GM21737 (cell line): Measurements from ENCODE around the gene SYTL2.
A peak's percentile ranks its signal among the peaks of the same experiment; 100 is the strongest.
"Not testable (repeated sequence)": the region's sequence is repeated elsewhere in the genome, so short reads cannot be mapped to it uniquely, and the experiment has no call there.

Experiments used
- ATAC-seq: cut with Tn5 transposase; IDR thresholded peaks from one replicate; pipeline ENCODE4 v1.9.1; 2021; ENCODE audit warnings: mild to moderate bottlenecking, moderate library complexity; ENCODE audit not compliant: unreplicated experiment

SYTL2 gene

DNA sequence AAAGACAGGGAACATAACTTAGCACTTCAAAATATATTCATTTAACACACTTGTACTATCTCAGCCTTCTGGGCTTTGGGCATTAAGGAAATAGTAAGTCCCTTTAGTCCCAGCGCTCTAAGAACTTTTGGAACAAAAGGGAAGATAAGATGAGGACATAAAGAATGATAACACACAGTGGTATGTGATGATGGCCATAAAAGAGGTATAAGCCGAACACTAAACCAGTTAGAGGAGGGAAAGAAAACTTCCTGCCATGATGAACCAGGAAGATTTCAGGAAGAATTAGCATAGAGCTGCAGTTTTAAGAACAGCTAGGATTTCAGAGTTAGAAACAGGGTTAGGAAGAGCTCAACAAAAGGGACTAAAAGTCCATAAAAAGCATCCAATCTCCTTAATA, 11.8 kb downstream of the SYTL2 start:
- ATAC-seq = no peak

DNA sequence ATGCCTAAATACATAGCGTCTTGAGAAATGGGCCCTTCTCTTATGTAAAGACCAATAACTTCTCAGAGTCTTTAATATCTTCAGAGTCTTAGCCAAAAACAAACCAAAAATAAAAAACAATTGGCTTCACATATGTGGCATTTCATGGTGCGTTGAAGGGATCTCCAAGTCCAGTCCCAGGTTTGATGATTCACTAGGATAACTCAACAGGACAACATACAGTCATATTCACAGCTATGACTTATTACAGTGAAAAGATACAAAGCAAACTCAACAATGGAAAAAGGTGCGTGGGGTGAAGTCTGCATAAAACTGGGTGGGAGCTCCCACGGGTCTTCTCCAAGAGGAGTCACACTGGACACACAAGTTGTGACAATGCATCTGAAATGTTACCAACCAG, 12.6 kb downstream of the SYTL2 start:
- no peak for ATAC-seq

DNA sequence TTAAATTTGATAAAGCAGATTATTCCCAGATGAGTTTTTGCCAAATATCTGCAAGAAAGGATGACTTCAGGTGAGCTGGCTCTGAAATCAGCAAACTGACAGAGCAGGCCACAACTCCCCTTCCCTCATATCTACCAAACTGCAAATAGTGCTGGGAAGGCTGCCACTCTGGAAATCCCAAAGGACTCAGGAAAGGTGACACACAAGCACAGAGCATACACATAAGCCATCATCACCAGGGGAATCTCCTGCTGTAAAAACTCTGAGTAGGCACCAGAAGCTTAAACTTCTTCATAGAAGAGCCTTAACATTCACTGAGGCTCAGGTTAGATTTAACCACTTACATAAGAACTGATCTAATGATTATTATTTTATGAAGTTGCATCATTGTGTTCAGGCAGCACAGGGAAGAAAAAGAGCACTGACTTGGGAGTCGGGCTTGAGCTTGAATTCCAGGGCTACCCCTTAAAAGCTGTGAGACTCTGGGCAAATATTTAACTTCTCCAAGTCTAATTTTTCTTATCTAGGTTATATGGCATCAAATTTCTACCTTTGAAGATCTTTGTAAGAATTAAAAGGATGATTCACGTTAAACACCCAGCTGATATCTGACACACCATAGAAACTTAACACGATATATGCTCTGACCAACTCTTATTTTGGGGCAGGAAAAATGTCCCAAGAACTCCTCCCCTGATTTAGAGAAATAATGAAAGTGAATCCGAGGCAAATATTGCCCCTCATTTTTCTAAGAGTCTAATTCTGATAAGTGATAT, 15.0 kb downstream of the SYTL2 start:
- ATAC-seq = no peak

DNA sequence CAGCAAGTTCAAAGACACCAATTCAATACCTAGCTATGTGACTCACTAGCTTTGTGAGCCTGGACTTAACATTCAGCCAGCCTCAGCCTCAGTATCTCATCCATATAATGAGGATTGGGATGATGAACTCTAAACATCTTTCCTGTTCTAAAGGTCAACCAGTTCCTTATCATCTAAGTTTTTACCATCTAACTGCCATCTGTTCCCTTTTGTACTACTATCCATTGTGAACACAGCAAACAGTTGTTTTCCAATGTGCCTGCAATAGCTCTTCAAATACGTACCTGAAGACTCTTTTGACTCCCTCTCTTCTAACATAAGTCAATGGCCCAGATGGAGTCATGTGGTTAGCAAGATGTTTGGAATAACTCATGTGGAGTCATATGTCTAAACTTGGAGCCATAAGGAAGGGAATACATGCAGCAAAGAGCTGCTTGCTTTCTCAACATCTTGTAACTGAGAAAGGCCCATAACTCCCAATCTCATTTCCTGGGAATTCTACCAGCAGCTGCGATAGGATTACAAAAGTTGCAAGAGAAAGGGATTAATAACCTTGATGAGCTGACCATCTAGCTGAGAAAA, 19.4 kb downstream of the SYTL2 start:
- ATAC-seq = no peak

DNA sequence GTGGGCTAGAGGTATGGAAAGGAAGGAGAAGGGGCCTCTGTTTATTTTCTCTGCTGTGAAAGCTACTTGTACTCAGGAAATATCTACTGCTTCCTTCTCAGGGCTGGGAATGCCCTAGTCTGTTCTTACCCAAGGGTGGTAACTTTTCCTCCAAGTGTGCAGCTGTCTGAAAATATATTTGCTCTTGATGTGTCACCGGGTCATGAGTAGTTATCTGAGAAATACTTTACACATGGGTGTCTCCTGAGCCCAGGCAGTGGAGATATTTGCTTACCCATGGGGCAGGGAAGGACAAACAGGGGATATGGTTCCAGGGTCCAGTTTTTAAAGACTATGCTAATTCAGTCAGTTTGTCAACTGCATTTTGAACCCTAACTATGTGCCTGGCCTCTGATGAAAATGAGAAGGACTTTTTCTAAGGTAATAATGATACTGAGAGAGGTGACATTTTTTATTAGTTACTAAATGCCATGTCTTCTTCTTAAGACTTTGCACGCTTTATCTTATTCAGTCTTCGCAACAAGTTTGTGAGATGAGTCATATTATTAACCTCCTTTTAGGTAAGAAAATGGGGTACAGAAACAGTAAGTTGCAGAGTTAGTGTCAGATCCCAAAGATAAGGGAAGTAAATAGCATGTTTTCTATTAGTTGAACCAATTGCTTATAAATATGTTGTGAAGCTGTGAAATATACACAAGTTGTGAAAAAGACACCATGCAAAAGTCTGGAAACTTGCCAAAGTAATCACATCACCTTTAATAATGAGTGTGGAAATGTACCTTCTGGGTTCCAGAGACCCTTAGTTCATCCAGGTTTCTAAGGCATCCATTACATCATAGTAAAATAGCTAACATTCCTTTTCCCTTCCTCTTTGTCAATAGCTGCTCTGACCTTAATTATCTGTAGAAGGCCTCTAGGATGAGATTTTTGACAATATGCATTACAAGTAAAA, 22.9 kb downstream of the SYTL2 start:
- no peak for ATAC-seq

DNA sequence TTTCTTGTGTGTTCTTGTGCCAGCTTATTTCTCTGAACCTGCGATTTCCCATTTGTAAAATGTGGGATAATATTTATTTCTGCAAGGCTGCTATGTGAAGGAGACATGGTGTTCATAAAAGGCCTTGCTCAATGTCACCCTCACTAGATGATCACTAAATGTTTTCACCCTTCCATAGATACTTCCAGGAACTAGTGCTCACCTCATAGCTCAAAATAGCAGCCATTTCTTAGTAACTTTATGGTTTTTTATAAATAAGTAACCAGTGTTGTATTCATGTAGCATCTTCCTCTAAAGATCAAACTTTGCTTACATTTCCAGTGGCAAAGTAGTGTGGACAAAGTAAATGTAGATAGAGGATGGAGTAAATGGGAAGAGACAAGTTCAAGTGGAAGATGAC, 23.8 kb downstream of the SYTL2 start:
- peak; percentile 52 for ATAC-seq

DNA sequence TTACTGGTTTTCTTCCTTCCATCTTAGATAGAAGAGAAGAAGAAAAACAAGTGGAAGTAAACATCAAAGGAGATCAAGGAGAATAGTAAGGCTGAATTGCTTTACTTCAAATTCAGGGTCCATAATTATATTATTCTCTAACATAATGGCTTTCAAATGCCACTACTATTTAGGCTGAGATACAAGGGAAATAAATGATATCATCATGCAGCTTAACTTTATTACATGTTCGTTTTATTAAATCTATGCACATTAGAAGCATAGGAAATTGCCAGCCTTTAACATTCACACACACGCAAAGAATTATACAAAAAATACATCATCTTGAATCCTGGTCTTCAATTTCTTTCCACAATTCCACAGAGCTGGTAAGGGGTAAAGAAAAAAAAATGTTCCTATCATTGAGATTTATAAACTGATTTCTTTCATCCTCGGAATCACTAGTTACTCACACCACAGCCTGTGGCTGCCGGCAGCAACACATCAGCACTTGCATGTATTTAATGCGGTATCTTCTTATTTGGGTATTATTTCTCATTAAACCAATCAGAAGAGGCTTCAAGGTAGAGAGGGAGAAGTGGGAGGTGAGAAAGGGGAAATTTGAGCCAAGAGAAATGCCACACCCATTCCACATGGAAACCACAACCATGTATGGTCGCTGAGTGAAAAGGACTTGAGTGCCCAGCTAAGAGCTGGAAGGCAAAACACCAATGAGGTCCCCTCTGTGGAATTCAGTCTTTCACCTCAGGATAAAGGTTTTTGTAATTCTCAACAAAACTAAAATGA, 26.3 kb downstream of the SYTL2 start:
- ATAC-seq = no peak

DNA sequence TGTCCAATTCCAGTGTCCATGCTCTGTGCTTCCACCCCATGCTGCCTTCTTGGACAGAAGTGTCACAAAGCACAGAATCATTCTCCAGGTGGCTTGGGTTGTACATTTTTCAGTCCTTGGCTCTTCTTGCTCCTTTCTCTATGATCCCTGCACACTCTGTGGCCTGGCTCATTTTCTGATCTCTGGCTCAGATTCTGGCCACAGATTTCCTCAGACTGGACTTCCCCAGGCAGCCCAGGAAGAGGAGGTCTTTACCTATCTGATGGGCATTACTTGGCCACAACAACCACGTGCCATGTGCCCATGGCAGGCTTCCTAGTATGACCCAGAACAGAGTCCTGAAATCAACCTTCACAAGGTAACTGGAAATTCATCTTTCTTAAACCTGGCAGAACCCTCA, 27.2 kb downstream of the SYTL2 start:
- no peak for ATAC-seq

DNA sequence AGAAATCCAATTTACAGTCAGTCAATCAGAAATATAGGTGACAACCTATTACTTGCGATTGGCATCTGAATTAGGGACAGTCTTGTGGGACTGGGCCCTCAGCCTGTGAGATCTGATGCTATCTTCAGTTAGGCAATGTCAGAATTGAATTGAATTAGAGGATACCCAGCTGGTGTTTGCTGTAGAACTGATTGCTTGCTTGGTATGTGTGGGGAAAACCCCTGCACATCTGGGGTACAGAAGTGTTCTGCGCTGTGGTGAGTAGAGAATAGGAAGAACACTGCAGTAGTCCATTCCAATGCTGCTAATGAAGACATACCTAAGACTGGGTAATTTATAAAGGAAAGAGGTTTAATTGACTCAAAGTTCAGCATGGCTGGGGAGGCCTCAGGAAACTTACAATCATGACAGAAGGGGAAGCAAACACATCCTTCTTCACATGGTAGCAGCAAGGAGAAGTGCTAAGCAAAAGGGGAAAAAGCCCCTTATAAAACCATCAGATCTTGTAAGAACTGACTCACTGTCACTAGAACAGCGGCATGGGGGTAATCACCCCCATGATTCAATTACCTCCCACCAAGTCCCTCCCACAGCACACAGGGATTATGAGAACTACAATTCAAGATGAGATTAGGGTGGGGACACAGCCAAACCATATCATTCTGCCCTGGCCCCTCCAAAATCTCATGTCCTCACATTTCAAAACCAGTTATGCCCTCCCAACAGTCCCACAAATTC, 30.0 kb downstream of the SYTL2 start:
- not testable (repeated sequence) for ATAC-seq

DNA sequence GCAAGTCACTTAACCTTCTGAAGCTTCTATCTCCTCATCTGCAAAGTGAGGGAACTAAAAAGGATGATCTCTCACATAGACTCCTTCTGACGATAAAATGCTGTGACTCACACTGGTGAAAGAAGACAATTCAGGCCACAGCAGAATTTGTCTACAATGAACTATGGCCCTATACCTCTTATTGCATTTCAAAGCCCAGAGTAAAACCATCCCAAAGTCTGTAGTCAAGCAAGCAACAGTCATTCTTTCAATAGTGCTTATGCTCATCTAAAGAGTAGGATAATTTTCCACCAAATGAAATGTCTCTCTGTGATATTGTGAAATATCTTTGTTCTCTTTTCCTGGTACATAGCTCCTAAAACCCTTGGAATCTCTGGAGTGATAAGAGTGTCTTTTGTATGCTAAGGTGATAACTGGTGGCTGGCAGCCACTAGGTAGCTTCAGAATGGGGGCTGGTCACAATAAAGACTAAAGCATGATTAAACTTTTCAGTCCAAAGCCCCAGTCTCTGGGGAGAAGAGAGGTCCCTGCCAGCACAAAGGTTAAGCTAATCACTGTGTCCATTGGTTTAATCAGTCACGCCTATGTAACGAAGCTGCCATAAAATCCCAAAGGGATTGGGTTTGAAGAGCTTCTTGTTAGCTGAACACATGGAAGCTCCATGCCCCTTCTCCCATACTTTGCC, 30.8 kb downstream of the SYTL2 start:
- no peak for ATAC-seq

DNA sequence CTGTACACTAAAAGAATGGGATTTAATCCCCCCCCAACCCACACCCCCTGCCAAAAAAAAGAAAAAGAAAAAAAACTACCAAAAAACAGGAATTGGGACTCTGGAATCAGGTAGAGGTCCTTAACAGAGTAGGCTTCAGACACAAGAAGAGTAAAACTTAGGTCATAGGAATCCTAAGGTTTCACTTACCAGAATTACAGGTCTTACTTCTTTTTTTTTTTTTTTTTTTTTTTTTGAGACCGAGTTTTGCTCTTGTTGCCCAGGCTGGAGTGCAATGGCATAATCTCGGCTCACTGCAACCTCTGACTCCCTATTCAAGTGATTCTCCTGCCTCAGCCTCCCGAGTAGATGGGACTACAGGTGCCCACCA, 33.4 kb downstream of the SYTL2 start:
- ATAC-seq = not testable (repeated sequence)

DNA sequence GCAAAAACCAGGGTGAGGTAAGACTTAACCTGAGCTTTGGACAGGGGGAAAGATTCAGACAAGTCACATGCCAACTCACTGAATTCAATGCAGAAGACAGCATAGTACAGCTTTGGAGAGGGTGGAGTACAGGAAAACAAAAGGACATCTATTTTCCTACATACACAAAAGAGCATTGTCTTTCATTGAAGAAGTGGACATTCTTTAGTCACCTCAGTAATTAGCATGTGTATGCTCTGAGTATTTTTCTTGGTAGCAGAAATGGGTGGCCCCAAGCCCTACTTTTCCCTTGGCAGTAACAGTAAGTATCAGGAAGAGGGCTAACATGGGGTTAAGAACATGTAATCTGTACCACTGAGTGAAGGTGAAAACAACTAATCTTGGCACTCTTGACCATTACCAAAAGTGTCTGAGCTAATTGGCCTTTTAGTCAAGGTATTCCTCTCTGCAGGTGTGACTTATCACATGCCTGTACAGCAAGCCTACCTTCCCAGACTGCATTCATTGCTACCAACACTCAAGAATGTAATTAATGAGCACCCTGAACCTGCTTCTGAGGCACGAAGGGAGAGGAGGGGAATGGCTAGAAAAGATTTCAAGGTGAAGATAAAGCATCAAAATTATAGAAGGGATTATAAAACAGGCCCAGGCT, 33.9 kb downstream of the SYTL2 start:
- ATAC-seq = no peak

DNA sequence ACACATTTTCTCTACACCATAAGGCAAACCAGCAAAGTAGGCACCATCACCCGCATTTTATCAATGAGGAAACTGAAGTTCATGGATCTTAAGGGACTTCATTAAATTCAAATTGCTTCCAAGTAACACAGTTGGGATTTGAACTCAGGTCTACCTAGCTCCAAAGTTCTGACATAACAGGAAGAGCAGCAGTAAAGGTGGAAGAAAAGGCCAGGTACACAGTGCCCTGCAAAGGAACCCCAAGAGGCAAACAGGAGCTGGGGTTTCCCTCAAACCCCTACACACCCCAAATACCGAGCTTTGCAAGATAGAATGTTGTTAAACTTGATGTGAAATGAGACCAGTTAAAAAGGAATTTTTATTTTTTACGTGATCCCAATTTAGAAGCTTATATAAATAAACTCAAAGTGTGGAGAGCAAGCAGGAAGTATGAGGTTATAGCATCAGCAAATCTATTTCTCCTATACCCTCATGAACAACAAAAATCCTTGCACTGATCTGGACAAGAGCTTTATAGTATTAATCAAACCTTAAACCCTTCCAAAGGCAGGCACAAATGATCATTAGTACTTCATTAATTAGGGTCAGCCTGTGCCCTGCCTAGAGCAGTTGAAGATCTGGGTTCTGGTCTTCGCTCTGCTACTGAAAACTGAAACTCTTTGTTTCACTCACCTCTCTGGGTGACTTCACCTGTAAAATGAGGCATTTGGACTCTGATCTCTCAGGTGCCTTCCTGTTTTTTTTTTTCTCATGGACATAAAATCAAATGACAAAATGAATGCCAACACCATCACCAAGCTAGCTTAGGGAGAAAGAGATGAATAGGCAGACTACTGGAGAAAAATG, 36.5 kb downstream of the SYTL2 start:
- ATAC-seq = no peak

DNA sequence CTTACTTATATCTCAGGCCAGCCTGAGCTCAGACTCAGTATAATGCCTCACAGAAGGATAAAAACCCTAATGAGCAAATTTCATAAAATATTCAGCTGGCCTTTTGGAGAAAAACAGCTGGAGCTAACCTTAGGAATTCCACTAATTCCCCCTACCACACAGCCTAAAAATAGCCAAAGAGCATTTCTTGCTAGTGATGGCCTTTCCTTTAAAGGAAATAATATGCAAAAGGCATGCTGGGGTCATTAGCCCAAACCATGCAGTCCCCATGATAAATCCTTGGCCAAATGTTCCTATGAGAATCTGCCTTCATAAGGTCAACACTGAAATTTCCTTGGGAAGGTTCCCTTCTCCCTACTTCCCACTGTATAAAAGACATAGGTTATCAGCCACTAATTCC, 38.2 kb downstream of the SYTL2 start:
- ATAC-seq = no peak

DNA sequence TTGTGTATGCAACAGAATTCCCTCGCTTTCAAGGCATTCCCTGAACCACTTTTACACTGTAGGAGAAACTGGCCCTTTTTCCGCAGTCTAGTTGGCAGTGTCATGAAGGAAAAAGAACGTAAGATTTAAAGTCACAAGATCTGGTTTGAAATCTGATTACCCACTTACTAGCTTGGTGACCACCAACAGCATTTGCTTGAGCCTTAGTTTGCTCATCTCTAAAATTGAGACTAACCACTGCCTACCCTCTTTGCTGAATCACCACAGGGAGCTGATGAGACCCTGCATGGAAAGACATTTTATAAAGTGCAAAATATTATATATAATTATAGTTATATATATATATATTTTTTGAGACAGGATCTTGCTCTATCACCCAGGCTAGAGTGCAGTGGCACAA, 39.4 kb downstream of the SYTL2 start:
- ATAC-seq = no peak

DNA sequence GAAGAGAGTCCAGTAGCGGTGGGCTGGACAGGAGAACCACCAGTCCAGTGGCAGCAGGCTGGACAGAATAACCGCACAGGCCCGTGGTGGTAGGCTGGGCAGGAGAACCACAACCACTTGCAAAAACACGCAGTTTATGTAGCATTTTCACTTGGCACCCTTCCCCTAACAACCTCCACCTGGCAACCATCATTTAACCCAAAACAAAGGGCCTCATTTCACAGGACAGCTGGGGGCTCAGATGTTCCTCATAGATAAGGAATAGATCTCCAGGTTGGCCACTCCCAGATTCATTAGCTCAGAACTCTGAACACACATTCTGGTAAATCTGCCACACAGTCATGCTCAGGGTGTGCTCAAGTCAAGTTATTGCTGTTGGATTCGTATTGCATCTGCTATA, 41.2 kb downstream of the SYTL2 start:
- ATAC-seq = no peak

DNA sequence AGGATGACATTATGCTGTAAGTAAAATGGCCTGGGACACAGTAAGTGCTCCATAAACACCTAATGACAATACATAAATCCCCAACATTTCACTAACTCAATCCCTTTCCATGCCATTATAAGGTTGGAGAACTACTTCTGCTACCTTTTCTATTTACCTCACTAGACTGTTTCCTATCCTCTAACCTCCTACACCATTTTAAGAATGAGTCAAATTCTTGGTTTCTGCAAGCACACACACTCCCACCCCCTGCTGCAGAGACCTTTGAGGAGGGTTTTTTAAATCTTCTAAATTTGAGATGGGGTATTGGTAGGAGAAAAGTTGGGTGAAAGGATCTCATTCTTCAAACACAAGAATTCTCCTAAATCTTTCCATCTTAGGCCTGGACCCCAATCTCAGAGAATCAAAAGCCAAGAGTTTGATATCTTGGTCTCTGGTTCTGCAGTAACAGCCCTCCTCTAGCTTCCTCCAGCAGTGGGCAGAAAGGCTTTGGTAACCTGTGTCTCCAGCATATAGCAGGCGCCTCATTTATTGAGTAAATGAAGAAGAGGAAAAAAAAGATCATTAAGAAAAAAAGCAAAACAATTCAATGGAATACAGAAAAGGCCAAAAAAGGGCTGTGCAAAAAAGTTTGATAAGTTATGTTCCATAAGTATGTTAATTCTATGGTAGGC, 42.3 kb downstream of the SYTL2 start:
- no peak for ATAC-seq
